ENCODE results near the gene GRB7. TPM values are rescaled to one million over a fixed set of nuclear protein-coding genes. Genes with fewer than 3 reads are reported as not detected.
"Not testable (repeated sequence)": the region's sequence is repeated elsewhere in the genome, so short reads cannot be mapped to it uniquely, and the experiment has no call there.

The GRB7 gene
- total RNA-seq, 1 donor from 2014 or later, result 44.6 TPM

DNA sequence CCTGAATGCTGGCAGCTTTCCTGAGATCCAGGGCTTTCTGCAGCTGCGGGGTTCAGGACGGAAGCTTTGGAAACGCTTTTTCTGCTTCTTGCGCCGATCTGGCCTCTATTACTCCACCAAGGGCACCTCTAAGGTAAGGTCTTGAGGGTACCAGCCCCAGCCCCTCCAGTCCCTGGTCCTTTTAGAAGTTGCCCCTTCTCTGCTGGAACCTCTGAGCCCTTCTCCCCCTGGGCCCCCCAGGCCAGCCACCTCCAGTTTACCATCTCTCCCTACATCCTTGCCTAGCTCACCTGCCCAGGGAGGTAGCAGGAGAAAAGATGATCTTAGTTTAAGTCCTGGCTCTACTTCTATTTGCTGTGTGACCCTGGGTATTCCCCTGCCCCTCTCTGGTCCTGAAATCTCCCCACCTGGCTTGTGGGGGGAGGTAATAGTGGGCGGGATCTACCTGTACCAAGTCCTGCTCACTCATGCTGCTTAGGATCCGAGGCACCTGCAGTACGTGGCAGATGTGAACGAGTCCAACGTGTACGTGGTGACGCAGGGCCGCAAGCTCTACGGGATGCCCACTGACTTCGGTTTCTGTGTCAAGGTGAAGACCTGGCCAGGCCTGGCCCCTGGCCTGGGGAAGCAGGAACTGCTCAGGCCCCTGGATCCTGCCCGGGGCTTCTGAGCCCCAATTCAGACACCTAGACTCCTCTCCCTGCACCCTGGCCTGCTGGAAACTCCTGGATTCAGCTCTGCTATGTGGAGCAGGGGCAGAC, 6.5 kb downstream of the GRB7 start:
- Mint-ChIP-seq H3K4me3 (no peak overlapping the region), H3K27me3 (ENCODE audit: low read depth) (peaks cover 6% of the 10 kb centered on the region), H3K36me3 (peaks cover 13% of the 10 kb centered on the region), H3K4me1 (peaks cover 19% of the 10 kb centered on the region), H3K9me3 (no peaks in the 10 kb centered on the region), H3K27ac (no peak overlapping the region)
- TF ChIP-seq, protein P1, sequence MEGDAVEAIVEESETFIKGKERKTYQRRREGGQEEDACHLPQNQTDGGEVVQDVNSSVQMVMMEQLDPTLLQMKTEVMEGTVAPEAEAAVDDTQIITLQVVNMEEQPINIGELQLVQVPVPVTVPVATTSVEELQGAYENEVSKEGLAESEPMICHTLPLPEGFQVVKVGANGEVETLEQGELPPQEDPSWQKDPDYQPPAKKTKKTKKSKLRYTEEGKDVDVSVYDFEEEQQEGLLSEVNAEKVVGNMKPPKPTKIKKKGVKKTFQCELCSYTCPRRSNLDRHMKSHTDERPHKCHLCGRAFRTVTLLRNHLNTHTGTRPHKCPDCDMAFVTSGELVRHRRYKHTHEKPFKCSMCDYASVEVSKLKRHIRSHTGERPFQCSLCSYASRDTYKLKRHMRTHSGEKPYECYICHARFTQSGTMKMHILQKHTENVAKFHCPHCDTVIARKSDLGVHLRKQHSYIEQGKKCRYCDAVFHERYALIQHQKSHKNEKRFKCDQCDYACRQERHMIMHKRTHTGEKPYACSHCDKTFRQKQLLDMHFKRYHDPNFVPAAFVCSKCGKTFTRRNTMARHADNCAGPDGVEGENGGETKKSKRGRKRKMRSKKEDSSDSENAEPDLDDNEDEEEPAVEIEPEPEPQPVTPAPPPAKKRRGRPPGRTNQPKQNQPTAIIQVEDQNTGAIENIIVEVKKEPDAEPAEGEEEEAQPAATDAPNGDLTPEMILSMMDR (IDR thresholded peaks at IDR 0.05; ENCODE audit: unreplicated experiment), result no peak
- DNase-seq (ENCODE audit: low spot score in 2 of 2, unreplicated experiment in 2 of 2), result no peak

DNA sequence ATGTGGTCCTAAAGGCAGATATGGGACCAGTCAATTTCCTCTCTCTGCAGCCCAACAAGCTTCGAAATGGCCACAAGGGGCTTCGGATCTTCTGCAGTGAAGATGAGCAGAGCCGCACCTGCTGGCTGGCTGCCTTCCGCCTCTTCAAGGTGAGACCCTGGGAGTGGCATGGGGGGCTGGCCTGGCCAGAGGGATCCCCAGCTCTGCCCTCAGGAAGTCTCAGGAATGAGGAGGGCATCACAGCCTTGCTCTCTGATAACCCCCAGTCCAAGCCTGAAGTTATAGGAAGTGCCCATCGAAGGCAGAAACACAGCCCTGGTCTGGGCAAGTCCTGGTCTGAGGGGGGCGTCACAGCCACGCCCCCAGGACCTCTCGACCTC, 7.1 kb downstream of the GRB7 start:
- Mint-ChIP-seq H3K27ac (no peak overlapping the region), H3K4me1 (peaks cover 17% of the 10 kb centered on the region), H3K27me3 (ENCODE audit: low read depth) (peaks cover 5% of the 10 kb centered on the region), H3K9me3 (no peaks in the 10 kb centered on the region), H3K4me3 (no peak overlapping the region), H3K36me3 (peaks cover 13% of the 10 kb centered on the region)
- TF ChIP-seq, protein P1 (IDR thresholded peaks at IDR 0.05; ENCODE audit: unreplicated experiment), result no peak
- DNase-seq (ENCODE audit: low spot score in 2 of 2, unreplicated experiment in 2 of 2), result no peak

DNA sequence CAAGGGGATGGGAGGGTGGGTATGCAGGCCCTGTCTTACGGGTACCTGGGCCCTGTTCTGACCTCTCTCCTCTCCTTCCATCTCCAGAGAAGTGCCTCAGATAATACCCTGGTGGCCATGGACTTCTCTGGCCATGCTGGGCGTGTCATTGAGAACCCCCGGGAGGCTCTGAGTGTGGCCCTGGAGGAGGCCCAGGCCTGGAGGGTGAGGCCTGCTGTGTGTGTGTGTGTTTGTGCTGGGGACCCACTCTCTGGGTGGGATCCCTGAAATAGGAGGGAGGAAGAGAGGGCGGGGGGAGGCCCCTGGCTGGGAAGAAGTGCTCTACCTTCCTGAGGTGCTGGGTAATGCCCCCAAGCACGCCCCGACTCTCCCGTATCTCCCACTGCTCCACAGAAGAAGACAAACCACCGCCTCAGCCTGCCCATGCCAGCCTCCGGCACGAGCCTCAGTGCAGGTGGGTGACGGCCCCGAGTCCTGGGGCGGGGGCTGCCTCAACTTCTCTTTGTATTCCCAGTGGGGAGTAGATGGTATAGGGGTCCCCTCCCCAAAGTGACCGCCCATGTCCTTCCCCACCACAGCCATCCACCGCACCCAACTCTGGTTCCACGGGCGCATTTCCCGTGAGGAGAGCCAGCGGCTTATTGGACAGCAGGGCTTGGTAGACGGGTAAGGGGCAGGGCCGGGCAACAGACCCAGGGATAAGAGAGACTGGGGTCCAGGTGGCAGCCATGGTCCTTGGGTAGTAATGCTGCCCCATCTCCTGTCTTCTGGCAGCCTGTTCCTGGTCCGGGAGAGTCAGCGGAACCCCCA, 7.8 kb downstream of the GRB7 start:
- peaks cover 13% of the 10 kb centered on the region for H3K36me3 Mint-ChIP-seq
- no peak overlapping the region for H3K4me3 Mint-ChIP-seq
- no peaks in the 10 kb centered on the region for H3K9me3 Mint-ChIP-seq
- no peaks in the 10 kb centered on the region for H3K27me3 Mint-ChIP-seq (ENCODE audit: low read depth)
- DNase-seq (ENCODE audit: low spot score in 2 of 2, unreplicated experiment in 2 of 2), result no peak
- H3K27ac Mint-ChIP-seq, result no peak overlapping the region
- H3K4me1 Mint-ChIP-seq, result peaks cover 17% of the 10 kb centered on the region
- TF ChIP-seq, protein P1 (IDR thresholded peaks at IDR 0.05; ENCODE audit: unreplicated experiment), result no peak

DNA sequence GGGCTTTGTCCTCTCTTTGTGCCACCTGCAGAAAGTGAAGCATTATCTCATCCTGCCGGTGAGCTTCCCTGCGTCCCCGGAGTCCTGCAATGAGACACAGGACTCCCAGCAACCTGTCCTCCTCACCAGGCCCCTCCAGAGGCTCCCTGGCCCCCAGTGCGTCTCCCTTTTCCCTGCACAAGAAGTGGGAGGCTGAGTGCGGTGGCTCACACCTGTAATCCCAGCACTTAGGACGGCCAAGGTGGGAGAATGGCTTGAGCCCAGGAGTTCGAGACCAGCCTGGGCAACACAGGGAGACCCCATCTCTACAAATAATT, 8.4 kb downstream of the GRB7 start:
- Mint-ChIP-seq H3K4me1 (peaks cover 17% of the 10 kb centered on the region), H3K4me3 (no peak overlapping the region), H3K36me3 (peaks cover 13% of the 10 kb centered on the region), H3K27ac (no peak overlapping the region), H3K9me3 (no peaks in the 10 kb centered on the region), H3K27me3 (ENCODE audit: low read depth) (no peaks in the 10 kb centered on the region)
- TF ChIP-seq, protein P1 (IDR thresholded peaks at IDR 0.05; ENCODE audit: unreplicated experiment), result no peak
- no peak for DNase-seq (ENCODE audit: low spot score in 2 of 2, unreplicated experiment in 2 of 2)

DNA sequence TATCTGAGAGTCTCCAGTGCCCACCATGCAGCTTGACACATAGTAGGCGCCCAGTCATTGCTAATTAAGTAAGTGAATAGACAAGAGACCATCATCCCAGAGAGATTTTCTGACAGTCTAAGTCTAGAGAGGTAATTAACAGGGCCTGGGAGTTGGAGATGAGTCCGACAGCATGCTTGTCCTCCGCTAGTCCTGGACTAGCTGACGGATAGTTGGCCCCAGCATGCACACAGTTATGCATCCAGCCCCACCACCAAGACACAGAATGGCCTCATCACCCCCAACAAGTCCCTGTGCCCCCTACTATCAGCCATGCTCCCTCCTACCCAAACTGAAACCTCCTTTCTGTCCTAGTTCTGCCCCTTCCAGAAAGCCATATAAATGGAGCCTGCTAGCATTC, 10.0 kb downstream of the GRB7 start:
- no peak for DNase-seq (ENCODE audit: low spot score in 2 of 2, unreplicated experiment in 2 of 2)
- H3K27ac Mint-ChIP-seq, result peak overlapping the region; percentile 73

DNA sequence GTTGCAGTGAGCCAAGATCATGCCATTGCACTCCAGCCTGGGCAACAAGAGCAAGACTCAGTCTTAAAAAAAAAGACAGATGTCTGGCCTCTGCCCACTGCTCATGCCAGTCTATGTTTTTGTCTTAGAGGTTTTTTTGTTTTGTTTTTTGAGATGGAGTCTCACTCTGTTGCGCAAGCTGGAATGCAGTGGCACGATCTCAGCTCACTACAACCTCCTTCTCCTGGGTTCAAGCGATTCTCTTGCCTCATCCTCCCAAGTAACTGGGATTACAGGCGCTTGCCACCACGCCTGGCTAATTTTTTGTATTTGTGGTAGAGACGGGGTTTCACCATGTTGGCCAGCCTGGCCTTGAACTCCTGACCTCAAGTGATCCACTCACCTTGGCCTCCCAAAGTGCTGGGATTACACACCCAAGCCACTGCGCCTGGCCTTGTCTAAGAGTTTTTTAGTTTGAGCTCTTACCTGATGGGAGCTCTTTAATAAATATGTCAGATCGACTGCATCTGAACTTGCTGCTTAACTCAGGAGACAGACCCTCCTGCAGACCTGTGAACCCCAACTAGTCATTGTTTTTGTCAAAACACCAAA, 10.8 kb downstream of the GRB7 start:
- H3K27me3 Mint-ChIP-seq (ENCODE audit: low read depth); DNase-seq (ENCODE audit: low spot score in 2 of 2, unreplicated experiment in 2 of 2); H3K4me3 Mint-ChIP-seq; H3K9me3 Mint-ChIP-seq; H3K36me3 Mint-ChIP-seq: not testable (repeated sequence)
- Mint-ChIP-seq H3K27ac (peak overlapping the region; percentile 7), H3K4me1 (peaks cover 32% of the 10 kb centered on the region)

More for the DNA sequence above, 10.0 kb downstream of the GRB7 start:
- H3K9me3 Mint-ChIP-seq, result no peaks in the 10 kb centered on the region
- H3K4me3 Mint-ChIP-seq, result no peak overlapping the region
- peaks cover 13% of the 10 kb centered on the region for H3K36me3 Mint-ChIP-seq
- TF ChIP-seq, protein P1 (IDR thresholded peaks at IDR 0.05; ENCODE audit: unreplicated experiment), result no peak
- peaks cover 29% of the 10 kb centered on the region for H3K4me1 Mint-ChIP-seq
- no peaks in the 10 kb centered on the region for H3K27me3 Mint-ChIP-seq (ENCODE audit: low read depth)
